Esophagus squamous epithelium (tissue), 4 donors: ENCODE data around the gene TMEM236.

Experiments used
- CTCF ChIP-seq, 6 experiments: fragments of 450-650 bp in 4 of 6; fragments of 200-600 bp in 2 of 6; sonication (generic) in 2 of 6; IDR thresholded peaks; one replicate each; pipeline ENCODE4 v1.5.1; 2016 to 2019; ENCODE audit warnings: antibody characterized with exemption in 6 of 6, mild to moderate bottlenecking in 4 of 6, moderate library complexity in 4 of 6
- POLR2A ChIP-seq, 4 donors: fragments of 450-650 bp; IDR thresholded peaks; one replicate each; pipeline ENCODE4 v1.6.1; 2017; ENCODE audit warnings: antibody characterized with exemption in 4 of 4, mild to moderate bottlenecking in 4 of 4, moderate library complexity in 3 of 4

GRCh38 chr10:17847585-17848296 lies 95.7 kb downstream of the TMEM236 start:
- TF ChIP-seq CTCF (IDR thresholded peaks at IDR 0.05): peak in 3 of 6 experiments; percentile 15 to 43 (median 23)
- TF ChIP-seq POLR2A (IDR thresholded peaks at IDR 0.05): no peak
